HG03097 (cell line): ENCODE measurements around the gene WDR64.

Experiments
- ATAC-seq: cut with Tn5 transposase; IDR thresholded peaks from one replicate; pipeline ENCODE4 v1.9.1; 2021; ENCODE audit not compliant: unreplicated experiment, low FRiP score

WDR64 gene

DNA sequence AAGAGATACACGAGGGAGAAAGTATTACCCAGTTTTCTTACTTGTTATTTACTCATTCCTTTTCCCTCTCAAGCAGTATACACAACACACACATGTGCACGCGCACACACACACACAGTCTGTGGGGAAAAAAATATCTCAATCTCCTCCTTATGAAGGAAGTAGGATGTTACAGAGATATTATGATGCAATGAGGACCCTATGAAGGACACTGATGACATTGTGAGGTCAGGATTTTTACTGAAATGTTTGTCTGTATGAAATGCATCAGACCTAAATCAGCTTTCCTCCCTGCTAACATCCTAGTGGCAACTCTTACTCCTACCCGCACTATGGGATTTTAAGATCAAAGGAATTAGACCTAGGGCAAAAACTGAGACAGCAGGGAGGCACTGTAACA is at the start of gene WDR64:
Gene WDR64, plus strand, starts transcription at position 270 of the 400 bp plus-strand sequence. CDS start 204 bp downstream, outside the sequence.
- ATAC-seq, result no peak

DNA sequence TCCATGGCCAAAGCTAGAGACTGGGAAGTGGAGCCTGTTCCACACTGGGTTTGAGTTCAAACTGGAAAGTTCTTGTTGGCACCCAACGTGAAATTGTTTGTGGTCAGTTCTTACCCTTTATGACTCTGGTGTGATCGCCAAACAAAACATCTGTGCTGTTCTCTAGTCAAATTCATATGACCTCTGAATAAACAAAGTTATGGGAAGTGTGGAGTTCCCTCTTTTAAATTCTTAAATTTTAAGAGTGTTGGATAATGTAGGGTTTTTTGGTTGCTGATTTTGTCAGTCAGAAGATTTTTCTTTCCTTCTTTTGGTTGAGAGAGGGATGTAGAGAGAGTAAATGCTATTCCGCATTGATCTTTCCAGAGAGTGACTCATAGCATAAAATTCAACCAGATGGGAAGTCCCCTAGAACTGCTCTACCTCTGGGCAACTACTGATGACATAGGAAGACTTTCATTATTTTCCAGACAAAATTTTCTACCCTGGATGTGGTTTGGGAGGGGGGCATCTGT is 48.3 kb upstream of the WDR64 start:
- no peak for ATAC-seq

DNA sequence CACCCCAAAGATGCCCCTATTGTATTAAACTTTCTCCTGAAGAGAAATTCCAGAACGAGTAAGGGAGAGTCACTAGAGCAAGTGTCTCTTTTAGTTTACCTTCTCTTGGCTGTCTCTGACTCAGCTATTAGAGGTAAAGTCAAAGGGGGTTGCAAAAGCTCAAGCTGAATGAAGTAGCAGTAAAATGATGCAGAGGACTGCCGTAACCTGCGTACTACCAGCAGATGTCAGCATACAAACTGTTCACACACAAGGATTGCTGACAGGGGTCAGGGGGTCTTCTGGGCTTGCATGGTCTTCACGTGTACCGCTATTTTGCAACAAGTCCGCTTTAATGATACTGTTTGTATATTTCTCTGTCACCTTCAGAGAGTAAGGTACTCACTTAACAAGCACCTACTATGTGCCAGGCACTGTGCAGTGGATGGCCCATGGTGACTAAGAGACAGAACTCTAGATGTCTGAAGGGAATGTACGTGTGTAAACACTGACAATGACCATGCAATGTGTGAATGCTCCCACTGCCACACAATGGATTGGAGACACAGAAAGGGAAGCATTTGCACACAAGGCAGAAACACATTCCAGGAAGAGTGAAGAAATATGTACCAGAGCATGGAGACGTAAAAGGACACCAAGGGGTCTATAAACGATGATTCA is 46.8 kb upstream of the WDR64 start:
- ATAC-seq, result no peak

DNA sequence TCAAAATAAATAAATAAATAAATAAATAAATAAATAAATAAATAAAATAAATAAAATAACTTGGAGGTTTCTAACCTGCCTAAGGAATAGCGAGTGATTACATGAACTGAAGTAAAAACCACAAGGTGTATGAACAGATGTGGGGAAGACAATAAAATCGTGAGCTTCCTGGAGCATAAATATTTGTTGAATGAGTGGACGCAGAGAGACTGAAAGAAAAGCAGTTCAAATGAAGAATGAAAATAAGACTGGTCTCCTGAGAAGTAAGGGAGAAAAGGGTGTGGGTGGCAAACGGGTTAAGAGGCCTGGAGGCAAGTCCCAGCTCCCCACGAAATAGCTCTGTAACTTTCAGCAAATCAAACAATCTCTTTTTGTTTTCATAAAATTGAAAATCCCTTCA is 45.5 kb upstream of the WDR64 start:
- ATAC-seq, result no peak

DNA sequence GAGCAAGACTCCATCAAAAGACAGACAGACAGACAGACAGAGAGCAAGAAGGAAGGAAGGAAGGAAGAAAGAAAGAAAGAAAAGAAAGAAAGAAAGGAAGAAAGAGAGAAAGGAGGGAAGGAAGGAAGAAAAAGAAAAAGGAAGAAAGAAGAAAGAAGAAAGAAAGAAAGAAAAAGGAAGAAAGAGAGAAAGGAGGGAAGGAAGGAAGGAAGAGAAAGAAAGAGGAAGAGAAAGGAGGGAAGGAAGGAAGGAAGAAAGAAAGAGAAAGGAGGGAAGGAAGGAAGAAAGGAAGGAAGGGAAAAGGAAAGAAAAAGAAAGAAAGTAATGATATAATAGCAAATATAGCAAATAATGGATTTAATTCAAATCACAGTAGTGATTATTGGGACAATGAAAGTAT is 44.6 kb upstream of the WDR64 start:
- ATAC-seq, result no peak

DNA sequence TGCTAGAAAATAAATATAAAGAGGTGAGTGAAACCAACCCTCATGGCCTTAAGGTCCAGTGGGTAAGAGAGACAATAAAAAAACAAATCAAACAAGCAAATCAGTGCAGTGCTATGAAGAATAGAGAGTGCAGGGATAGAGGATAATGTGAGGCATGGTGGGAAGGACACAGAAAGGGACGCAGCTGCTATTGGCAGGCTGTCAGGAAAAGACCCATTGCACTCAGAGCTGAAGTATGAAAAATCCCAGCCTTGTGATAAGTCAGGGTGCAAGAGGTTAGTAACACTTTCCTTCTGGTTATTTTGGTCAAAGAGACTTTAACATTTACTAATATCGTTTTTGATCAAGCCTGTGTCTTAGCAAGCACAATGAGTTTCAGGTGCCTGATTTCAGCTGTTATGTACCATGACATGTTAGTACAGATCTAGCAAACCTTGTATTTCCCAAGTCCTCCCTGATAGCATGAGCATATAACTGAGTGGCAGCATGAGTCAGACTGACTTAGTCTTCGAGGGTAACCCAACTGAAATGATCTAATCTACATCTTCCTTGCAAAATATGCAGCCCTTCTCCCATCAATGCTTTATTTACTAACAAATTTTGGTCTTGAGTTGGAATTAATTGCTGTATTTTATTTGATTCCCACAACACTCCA is 43.6 kb upstream of the WDR64 start:
- no peak for ATAC-seq

DNA sequence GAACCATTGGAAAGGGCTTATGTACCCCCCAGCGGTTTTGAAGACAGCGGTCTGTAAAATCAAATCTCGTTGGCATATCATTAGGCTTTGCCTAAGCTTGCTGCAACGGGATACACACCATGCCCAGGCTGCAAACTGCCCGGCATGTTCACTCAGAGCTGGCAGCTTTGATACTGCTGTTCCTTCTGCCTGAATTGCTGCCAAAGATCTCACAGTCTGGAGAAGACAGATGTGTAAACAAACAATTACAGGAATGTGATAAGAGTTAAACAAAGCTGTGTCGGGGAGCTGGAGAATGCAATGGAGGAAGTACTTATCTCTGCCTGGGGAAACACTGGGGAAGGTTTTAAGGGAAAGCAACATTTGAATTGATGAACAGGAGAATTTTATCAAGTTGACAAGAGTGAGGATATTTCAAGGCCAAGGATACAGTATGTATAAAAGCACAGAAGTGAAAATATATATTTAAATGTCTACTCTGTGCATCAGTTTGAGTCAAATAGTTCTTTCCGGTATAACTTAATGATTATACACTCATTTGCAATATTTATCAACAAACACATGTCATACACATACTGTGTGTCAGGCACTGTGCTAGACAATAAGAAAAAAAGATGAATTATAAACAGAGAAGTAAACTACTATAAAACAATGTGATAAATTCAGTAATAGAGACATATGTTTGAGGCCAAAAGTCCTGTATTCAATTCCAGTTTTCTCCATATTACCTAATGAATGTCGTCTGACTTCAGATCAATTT is 41.8 kb upstream of the WDR64 start:
- ATAC-seq, result no peak

DNA sequence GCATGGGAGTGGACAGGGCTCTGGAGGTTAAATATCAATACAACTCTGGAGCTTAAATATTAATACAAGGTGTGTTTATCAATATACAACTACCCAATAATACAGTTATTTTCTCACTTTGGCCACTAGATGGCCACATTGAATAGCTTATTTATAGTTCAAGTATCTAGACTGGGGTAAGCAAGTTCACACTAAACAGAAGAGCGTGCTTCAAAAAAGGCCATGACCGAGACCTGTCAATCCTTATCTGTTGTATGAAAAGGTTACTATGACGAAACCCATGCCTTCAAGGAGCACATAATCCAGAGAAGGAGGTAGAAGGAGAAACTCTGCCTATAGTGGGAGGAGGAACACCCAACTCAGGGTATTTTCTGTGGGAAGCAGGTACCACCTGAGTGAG is 41.0 kb upstream of the WDR64 start:
- peak; percentile 78 for ATAC-seq

DNA sequence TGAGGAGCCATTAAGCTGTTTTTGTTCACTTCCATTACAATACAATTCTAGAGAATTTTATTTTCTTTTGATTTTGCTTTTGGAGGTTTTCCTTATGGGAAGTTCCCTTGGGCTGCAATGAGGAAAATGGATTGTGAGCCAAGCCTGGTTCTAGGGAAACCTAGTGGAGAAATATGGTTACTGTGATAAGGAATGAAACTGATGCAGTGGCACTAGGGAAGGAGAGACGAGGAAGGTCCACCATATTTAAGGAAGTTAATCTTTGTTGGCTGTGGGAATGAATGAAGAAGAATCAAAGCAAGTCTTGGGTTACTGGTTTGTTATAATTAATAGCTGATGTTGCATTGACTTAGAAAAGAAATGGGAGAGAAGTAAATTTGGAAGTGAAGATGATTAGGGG is 40.3 kb upstream of the WDR64 start:
- no peak for ATAC-seq

DNA sequence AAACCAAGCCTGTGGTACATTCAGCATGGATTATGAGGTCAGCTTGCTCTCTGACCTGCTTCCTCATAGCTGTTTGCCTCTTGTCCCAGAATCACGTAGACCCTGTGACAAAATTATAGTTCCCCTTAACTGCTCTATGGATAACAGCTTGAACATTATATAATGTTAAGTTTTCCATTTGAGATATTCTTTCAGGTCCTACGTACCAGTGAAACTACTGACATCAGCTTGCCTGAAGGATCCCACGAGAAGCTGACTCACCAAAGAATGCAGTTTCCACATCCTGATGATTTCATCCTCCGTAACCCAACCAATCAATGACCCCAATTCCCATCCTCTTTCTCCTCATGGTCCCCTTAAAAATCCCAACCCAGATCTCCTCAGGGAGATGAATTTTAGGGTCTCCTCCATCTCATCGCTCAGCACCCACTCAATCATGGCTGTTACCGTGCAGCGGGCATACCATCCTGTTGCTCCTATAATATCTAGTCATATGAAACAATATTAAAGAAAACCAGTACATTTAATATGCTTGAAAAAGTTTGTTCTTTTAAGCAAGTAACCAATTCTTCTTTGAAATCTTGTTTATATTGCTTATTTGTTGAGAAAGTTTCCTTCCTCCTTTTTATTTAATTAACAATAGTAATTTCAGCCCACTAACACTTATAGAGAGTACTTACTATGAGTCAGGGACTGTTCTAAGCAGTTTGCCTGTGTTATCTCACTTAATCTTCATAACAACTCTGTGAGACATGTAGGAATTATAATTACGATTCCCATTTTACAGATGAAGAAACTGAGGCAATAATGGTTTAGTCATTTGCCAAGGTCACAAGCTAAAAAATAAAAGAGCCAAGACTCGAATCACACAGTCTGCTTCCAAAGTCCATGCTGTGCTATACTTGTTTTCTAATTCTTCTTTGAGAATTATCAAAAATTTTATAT is 39.3 kb upstream of the WDR64 start:
- ATAC-seq, result no peak

DNA sequence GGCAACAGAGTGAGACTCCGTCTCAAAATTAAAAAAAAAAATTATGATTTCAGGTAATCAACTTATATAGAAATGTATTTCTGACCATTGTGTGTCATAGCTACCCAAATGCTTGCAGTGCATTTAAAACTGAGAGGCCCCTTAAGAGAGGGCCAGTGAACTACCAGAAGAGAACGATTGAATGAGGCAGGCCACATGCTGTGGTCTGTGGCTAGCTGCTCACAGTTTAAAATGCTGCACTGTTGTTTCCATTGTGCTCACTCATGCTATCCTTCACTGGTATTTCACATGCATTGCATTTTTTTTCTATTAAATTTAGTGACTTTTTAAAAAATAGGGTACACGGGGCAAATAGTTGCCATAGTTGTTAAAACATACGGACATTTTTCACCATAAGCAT is 37.9 kb upstream of the WDR64 start:
- no peak for ATAC-seq

DNA sequence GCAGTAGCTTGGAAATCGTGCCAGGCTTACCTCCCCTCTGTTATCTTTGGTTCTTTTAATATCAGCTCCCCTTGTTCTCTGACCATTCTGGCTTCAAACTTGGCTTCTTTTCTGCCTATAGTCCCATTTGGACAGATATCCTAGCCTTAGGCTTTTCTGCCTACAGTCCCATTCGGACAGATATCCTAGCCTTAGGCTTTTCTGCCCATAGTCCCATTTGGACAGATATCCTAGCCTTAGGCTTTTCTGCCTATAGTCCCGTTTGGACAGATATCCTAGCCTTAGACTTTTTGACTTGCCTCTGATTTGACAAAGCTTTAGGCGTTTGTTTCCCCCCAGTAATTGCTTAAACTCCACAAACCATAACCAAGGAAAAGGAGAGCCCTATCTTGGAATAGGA is 37.5 kb upstream of the WDR64 start:
- ATAC-seq, result no peak

DNA sequence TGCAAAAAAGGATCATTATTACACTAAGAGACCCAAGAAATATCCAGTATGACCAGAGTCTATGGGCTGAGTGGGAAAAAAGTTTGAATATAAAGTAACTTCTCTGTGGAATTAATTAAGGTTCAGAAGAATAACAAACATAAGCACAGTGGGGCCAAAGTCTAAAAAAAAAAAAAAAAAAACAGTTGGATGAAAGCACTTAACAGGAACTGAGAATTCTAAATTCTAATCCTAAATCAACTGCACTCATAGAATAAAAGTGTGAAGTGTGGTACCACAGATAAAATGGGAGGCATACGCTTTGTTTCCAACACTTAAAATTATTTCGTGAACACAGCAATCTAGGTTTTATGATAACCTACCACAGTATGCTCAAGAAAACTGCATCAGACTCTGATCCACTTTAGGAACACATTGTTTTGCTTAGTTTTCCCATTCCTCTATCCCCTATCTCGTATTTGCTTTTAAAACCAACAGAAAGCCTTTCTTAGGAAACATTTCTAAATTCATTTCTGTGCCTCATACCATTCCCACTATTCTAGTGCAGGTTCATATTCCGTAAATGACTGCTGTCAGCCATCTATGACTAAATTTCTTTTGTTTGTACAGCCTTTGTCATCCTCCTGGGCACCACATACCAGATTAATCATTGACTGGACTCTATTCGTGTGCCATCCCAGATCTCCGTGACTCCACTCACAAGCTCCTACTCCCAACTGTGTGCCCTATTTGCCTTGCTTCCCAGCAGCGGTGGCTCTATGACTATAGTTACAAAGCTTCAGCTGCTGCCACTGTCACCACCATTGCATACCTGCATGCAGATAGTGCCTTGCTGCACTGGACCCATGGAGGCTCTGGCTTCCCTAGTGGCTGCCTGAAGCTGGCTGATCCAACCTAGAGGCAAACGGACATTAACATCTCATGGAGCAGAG is 36.8 kb upstream of the WDR64 start:
- ATAC-seq, result no peak

DNA sequence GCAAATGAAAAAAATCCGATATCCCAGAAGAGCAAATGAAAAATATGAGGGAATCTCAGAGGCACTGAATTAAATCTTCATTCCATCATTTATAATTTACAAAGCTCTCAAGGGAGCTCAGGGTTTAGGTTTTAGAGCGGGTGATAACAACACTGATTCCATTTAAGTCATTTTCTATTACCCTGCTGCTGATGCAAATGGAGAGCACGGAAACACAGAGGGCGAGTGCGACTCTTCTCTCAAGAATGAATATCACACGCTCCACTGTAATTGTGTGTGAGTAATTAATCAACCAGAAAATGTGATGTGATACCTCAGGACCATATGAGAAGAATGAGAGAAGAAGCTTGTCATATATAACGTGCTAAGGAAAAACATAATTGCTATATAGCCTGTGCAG is 34.7 kb upstream of the WDR64 start:
- no peak for ATAC-seq

DNA sequence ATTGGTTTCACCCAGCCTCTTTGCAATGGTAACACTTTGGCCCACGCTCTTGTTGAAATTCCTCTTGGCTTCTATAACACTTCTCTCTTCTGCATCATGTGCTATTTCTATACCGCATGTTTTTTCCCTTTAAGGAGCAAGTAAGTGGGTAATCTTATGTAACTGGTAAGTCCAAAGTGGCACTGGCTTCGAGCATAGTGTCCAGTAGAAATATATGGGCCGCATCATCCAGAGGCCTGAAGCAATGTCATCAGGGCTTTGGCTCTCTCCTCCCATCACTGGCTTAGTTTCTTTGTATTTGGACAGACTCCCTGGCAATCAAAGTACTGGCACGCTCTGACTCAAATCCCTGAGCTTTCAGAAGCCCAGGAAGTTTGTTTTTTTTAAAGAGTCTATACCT is 29.4 kb upstream of the WDR64 start:
- ATAC-seq, result no peak

DNA sequence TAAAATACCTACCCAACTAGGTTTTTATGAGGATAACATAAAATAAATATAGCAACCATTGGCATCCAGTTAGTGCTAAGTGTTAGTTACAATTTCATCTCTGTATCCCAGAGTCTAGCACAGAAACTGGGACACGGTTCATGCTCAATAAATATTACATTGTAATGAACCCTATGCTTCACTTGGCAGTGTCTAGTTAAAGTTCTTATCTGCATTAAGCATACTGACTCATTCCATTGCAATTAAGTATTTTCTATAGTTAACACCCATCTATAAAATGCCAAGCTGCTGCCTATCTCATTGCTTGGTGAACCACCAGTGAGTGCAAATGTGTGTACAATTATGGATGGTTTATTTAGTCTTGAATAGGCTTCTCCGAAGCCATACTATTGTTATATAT is 27.1 kb upstream of the WDR64 start:
- ATAC-seq, result no peak

DNA sequence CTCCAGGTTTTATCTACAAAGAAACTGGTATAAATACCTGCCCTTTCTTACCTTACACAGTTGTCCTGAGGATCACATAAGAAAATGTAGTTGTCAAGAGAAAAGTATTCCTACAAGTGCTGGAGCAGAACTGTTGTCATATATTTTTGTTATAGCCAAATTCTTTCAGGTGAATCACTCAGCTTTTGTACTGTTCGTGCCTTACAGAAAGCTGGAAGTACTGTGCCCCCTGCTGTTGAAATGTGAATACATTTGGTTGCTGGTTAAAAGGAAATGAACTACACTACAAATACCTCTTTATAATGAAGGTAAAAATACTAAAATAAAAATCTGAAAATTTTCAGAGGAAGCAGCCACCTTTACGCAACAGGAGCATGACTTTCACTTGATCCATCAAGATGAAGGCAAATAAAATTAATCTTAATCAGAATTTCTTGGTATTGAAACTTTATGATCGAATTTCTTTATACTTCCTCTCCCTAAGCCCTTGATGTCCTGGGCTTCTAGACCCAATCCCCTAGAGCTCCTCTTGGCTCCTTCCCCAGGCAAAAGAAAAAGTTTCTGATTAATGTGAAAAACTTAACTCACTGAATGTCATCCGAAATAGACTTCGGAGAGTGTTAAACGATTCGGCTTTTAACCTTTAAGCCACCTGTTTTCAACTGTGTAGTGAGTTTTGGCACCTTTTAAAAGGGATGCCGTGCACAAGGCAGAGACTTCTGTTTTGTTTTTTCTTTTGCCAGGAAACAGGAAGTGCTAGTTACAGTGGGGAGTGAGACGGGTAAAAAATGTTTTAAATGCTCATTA is 24.4 kb upstream of the WDR64 start:
- peak; percentile 65 for ATAC-seq

DNA sequence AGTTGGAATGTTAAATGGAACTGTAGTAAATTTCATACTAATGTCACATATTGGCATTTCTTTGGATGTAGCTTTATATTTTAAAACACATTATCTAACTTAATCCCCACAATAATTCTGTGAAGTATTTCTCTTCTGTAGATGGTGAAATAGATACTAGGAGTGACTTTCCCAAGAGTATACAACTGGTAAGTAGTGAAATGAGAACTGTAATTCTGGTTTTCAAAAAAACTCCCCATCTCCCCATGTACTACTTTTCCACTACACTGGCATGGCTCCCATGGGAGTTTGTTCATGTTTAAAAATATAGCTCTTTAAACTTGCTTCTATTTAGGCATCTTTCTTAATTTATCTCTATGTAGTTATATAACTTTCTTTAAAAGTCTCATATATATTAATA is 22.1 kb upstream of the WDR64 start:
- ATAC-seq, result no peak

DNA sequence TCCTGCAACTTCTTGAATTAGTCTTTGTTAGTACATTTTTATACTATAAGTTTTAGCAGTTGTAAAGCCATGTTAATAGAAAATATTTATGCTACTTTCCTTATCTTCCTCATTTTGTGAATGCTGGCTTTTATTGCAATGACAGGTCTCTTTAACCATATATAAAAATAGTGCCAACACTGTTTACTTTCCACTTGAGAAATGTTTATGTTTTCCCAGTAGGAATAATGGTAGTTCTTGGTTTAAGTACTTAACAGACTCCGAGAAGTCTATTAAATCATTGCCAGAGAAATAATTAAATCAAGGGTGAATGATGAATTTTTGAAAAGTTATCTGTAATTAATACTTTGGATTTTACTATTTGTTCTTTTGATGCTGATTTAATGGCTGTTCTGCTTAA is 21.6 kb upstream of the WDR64 start:
- no peak for ATAC-seq
